HEK293T (cell line): ENCODE results near the gene KERA.

Source experiments
- CTCF ChIA-PET: fragments of 350-600 bp; formaldehyde crosslinking; extraction: SDS; loops from one replicate; lab custom pipeline; 2021; ENCODE audit warnings: antibody characterized with exemption, inconsistent platforms; lab: Yijun Ruan, JAX
- POLR2A ChIA-PET: fragments of 350-600 bp; formaldehyde crosslinking; extraction: SDS; loops from one replicate; lab custom pipeline; 2020; ENCODE audit warnings: antibody characterized with exemption, inconsistent platforms; lab: Yijun Ruan, JAX
- DNase-seq: peaks from one replicate; pipeline ENCODE4 v3.0.0; 2012; ENCODE audit warnings: mixed read lengths; ENCODE audit errors: extremely low spot score
- ARNT ChIP-seq: fragments of 450-650 bp; IDR thresholded peaks from 2 replicates; pipeline ENCODE4 v1.6.1; 2017; ENCODE audit warnings: mild to moderate bottlenecking
- BHLHE40 ChIP-seq: fragments of 450-650 bp; IDR thresholded peaks from 2 replicates; pipeline ENCODE4 v1.6.1; 2016; ENCODE audit warnings: mild to moderate bottlenecking, moderate library complexity, borderline replicate concordance
- CTBP1 ChIP-seq: fragments of 450-650 bp; IDR thresholded peaks from 2 replicates; pipeline ENCODE4 v1.6.1; 2016; ENCODE audit warnings: borderline replicate concordance
- ELF4 ChIP-seq: fragments of 450-650 bp; IDR thresholded peaks from 2 replicates; pipeline ENCODE4 v1.6.1; 2017; ENCODE audit warnings: antibody characterized with exemption
- FOXA1 ChIP-seq: fragments of 450-650 bp; IDR thresholded peaks from 2 replicates; pipeline ENCODE4 v1.6.1; 2016; ENCODE audit warnings: mild to moderate bottlenecking
- FOXK2 ChIP-seq: fragments of 450-650 bp; IDR thresholded peaks from 2 replicates; pipeline ENCODE4 v1.6.1; 2016; ENCODE audit warnings: mild to moderate bottlenecking
- FOXM1 ChIP-seq: fragments of 450-650 bp; IDR thresholded peaks from 2 replicates; pipeline ENCODE4 v1.6.1; 2017; ENCODE audit warnings: mild to moderate bottlenecking, borderline replicate concordance
- HDGF ChIP-seq: fragments of 450-650 bp; IDR thresholded peaks from 2 replicates; pipeline ENCODE4 v1.6.1; 2017; ENCODE audit warnings: antibody characterized with exemption, borderline replicate concordance
- L3MBTL2 ChIP-seq: fragments of 450-650 bp; conservative IDR thresholded peaks from 2 replicates; pipeline ENCODE4 v1.6.1; 2016; ENCODE audit warnings: mild to moderate bottlenecking
- LEF1 ChIP-seq: fragments of 450-650 bp; IDR thresholded peaks from 2 replicates; pipeline ENCODE4 v1.6.1; 2017; ENCODE audit warnings: mild to moderate bottlenecking, borderline replicate concordance
- NFRKB ChIP-seq: fragments of 450-650 bp; IDR thresholded peaks from 2 replicates; pipeline ENCODE4 v1.6.1; 2016; ENCODE audit warnings: mild to moderate bottlenecking, moderate library complexity
- SP1 ChIP-seq: fragments of 450-650 bp; IDR thresholded peaks from 2 replicates; pipeline ENCODE4 v1.6.1; 2017
- SUZ12 ChIP-seq: fragments of 450-650 bp; IDR thresholded peaks from 2 replicates; pipeline ENCODE4 v1.6.1; 2016; ENCODE audit warnings: mild to moderate bottlenecking
- TARDBP ChIP-seq: fragments of 450-650 bp; IDR thresholded peaks from 2 replicates; pipeline ENCODE4 v1.6.1; 2016
- ZNF384 ChIP-seq: fragments of 450-650 bp; IDR thresholded peaks from 2 replicates; pipeline ENCODE4 v1.6.1; 2016
- TF ChIP-seq, protein P1 (sequence below): fragments of 450-650 bp; IDR thresholded peaks from 2 replicates; pipeline ENCODE4 v1.6.1; 2016

KERA gene, protein sequence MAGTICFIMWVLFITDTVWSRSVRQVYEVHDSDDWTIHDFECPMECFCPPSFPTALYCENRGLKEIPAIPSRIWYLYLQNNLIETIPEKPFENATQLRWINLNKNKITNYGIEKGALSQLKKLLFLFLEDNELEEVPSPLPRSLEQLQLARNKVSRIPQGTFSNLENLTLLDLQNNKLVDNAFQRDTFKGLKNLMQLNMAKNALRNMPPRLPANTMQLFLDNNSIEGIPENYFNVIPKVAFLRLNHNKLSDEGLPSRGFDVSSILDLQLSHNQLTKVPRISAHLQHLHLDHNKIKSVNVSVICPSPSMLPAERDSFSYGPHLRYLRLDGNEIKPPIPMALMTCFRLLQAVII

DNA sequence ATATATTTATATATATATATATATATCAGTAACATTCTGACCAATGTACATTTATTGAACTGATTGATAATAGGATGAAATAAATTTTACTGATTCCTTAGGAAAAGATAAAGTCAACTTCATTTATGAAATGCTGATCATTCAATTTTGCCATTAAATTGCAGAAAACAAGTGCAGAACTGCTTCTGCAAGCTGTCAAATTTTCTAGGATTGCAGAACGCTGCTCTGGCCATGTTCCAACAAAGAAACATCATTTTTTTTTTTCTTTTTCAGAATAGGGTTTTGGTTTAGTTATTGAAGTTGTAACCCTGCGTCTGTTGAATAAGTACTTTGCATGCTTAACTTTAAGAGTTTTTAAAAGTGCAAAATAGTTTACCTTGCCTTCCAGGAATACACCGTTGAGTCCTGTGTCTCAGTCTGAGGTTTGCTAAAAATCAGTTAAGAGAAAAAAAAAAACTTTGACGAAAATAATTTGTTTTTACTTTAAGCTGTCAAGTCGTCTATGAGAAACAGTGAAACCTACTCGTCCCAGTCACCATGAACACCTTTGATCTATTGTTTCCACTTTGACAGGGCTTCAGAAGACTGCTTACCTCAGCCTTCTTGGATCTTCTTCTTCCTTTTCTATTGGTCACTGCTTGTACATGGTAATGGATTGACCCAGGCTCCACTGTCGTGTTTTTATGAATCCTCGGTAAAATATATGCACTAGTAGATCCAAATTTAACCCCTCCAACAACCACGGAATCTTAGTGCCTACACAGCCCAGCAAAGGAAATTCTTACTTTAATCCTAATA is at the start of gene KERA:
TSS of gene KERA (minus strand) at position 657 of the 798 bp plus-strand sequence. CDS start 1,743 bp downstream, outside the sequence.
- CTCF ChIA-PET, result no interaction called here
- POLR2A ChIA-PET, result no interaction called here
- no peak for DNase-seq
- no peak for TF ChIP-seq ELF4
- no peak for TF ChIP-seq FOXA1
- TF ChIP-seq HDGF, result no peak
- no peak for TF ChIP-seq LEF1
- no peak for TF ChIP-seq SUZ12
- no peak for TF ChIP-seq FOXM1
- no peak for TF ChIP-seq ARNT
- no peak for TF ChIP-seq SP1
- no peak for TF ChIP-seq L3MBTL2
- no peak for TF ChIP-seq NFRKB
- TF ChIP-seq, protein P1, sequence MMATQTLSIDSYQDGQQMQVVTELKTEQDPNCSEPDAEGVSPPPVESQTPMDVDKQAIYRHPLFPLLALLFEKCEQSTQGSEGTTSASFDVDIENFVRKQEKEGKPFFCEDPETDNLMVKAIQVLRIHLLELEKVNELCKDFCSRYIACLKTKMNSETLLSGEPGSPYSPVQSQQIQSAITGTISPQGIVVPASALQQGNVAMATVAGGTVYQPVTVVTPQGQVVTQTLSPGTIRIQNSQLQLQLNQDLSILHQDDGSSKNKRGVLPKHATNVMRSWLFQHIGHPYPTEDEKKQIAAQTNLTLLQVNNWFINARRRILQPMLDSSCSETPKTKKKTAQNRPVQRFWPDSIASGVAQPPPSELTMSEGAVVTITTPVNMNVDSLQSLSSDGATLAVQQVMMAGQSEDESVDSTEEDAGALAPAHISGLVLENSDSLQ, result no peak
- no peak for TF ChIP-seq ZNF384
- TF ChIP-seq CTBP1, result no peak
- no peak for TF ChIP-seq FOXK2
- TF ChIP-seq BHLHE40, result no peak

DNA sequence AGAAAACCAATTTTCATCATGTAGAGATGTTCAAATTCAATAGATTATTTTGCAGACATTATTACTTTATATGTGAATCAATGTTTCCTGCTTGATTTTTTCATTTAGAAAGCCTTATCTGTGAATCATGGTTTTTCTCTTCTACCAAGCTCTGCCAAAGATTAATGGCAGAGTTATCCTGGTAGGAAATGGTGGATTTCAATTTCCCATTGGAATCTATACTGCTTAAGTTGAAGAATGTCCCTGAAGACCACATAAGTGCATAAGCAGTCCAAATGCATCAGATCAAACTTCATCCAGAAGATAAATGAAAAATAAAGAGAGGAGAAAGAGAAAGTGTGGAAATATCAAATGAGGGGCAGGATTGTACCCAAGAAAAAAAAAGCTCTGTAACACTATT is 48.5 kb upstream of the KERA start:
- DNase-seq, result no peak
- CTCF ChIA-PET, result no interaction called here
- TF ChIP-seq HDGF (no peak), ZNF384 (no peak), CTBP1 (no peak), ELF4 (no peak), TARDBP (no peak), FOXM1 (no peak), FOXK2 (no peak), BHLHE40 (no peak), NFRKB (no peak), LEF1 (no peak), SP1 (no peak), L3MBTL2 (no peak), FOXA1 (no peak), SUZ12 (no peak), ARNT (no peak)
- POLR2A ChIA-PET, result no interaction called here

DNA sequence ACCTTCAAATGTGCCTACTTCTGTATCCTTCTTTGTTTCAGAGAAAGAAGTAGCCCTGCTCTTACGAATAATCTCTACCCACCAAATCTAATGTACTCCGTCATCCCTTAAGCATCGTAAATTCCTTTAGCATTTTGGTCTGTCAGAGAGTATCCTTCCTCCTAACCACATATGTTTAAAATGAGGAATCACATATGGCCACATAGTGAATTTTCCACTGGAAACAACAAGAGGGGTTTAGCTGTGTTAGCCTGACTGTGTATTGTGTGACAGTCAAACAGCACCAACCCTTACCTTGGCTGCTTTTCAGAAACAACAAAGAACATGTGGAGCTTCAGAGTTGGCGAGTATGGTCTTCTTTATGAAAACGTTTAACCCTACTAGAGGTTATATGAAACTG is 48.0 kb upstream of the KERA start:
- no peak for DNase-seq
- ChIA-PET CTCF (no interaction called here), POLR2A (no interaction called here)
- TF ChIP-seq HDGF (no peak), SUZ12 (no peak), FOXA1 (no peak), TARDBP (no peak), ZNF384 (no peak), FOXM1 (no peak), BHLHE40 (no peak)

DNA sequence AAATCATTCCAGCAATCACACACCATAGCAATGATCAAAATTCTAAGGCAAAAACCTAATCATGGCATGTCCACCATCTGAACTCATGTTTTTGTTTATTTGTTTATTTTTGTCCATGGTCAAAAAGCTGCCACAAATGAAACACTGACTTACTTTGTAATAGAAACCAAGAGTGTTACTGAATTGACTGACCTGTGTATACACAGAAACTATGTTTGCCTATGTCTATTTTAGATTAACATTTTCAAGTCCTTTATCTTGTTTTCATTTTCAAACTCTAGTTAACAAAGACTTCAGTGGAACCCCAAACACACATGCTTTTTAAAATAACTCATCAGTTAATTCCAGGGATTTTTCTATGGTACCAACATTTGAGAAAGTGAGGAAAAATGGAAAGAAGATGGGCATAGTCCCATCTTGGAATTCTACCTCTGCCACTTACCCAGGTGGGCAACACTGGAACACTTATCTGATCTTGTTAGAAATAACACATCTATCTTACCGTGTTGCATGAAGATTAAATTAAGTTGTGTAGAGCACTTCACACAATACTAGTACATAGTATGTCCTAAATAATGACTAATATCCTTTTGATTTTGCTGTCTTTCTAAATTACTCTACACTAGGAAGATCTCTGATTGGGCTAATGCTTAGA is 47.1 kb upstream of the KERA start:
- CTCF ChIA-PET, result interaction anchor here (0.5 kb wide), 1 partner anchor 578 kb away, joined by 3 read pairs; no protein-coding TSS in a partner anchor

DNA sequence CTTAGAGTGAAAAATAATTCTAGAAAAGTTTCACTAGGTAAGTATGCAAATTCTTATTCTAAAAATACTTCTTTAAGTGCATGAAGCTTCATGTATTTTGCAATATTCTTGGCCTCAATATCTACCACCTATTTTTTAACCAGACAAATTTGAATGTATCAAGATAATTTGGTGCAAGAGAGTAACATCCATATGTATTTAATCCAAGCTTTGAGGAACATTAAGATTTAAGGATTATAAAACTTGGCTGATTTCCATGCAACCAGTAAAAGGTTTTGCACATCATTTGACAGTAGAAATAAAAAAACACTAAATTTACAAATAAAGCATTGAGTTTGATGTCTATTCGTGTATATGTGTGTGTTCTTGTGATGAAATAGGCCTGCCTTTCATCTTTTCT is 45.8 kb upstream of the KERA start:
- TF ChIP-seq TARDBP, result no peak
- no peak for TF ChIP-seq ELF4
- no peak for TF ChIP-seq FOXM1
- no peak for TF ChIP-seq LEF1
- no peak for TF ChIP-seq ZNF384
- no peak for TF ChIP-seq NFRKB
- no peak for TF ChIP-seq HDGF
- no peak for TF ChIP-seq CTBP1
- TF ChIP-seq, protein P1, result no peak
- no peak for TF ChIP-seq L3MBTL2
- no peak for TF ChIP-seq BHLHE40
- no peak for TF ChIP-seq ARNT
- no peak for TF ChIP-seq FOXK2
- ChIA-PET CTCF (no interaction called here), POLR2A (no interaction called here)
- no peak for DNase-seq

More for the DNA sequence above, 47.1 kb upstream of the KERA start:
- TF ChIP-seq BHLHE40 (no peak), LEF1 (no peak), SUZ12 (no peak), L3MBTL2 (no peak), CTBP1 (no peak), HDGF (no peak), FOXK2 (no peak), ZNF384 (no peak), FOXA1 (no peak)
- POLR2A ChIA-PET, result no interaction called here
- no peak for DNase-seq
